Iris pigment epithelial cell (primary cell): ENCODE data around the gene MEIOSIN.
A peak's percentile ranks its signal among the peaks of the same experiment; 100 is the strongest.
"Not testable (repeated sequence)": the region's sequence is repeated elsewhere in the genome, so short reads cannot be mapped to it uniquely, and the experiment has no call there.

Experiments
- DNase-seq: peaks from one replicate; pipeline ENCODE4 v3.0.0-alpha.2; 2011; ENCODE audit warnings: low read depth

Gene MEIOSIN

DNA sequence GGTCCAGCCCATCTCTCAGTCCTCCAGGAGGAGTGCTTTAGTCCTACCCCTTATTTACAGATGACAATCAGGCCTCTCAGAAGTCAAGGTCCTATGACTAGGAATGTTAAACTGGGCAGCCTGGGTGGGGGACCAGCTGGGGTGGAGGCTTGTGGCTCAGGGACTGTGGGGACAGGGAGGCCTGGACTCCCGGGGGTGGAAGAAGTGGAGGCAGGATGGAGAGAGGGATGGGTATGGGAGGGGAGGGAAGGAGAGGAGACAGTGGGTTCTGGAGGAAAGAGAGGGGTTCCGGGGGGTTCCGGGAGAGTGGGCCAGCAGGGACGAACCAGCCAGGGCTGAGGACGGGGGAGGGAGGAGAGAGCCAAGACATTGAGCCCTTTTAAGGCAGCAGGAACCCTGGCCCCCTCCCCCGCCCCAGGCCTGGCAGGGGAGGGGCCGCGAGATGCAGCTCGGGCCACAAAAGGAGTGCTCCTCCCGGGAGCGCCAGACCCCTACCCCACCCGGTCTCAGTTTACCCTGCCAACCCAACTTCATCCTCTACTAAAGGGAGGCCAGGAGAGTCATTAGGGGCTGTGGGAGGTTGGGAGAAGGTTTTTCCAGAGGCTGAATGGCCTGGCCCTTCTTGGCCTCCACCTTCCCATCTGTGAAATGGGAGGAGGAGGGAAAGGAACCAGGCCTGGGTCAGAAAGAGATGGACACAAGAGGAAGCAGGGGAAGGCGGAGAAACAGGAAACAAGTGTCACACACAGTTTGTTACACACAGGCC is 47.4 kb downstream of the MEIOSIN start:
- DNase-seq, result no peak

DNA sequence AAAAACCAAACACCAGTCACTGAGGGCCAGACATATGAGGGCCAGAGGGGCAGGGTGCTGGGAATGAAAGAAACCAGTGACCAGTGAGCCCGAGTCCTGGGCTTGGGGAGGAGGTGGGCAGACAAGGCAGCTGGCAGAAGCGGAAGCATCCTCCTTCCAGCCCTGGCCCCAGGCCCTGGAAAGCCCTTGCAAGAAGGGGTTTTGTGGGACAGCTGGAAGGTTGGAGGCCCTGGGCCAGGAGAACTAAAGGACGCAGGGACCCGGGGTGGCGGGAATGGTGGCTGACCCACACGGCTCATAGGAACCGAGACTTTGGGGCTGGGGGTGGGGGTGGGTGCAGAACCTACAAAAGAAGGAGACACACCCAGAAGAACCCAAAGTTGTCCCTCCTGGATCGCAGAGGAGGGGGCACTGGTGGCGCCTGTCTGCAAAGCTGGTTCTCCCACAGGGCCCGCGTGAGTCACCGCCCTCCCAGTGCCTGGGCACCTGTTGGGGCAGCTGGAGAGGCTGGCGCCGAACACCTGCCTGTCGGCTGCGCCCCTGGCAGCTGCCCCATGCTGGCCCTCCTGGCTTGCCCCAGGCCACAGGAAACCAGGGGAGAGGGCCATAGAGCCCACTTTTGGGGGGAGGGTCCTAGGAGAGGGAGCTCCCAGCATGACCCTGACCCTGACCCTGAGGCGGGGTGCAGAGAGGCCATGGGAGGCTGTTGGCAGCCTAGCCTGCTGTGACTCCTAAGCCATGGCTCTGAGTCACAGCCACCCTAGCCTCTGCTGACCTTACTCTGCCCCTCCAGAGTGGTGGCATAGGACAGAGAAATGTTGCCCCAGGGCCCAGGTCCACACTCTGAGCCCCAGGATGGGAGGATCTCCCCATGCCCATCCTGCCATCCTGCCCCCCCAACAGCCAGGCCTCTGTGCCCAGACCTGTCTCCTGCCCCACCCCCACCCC is 48.2 kb downstream of the MEIOSIN start:
- DNase-seq, result no peak

DNA sequence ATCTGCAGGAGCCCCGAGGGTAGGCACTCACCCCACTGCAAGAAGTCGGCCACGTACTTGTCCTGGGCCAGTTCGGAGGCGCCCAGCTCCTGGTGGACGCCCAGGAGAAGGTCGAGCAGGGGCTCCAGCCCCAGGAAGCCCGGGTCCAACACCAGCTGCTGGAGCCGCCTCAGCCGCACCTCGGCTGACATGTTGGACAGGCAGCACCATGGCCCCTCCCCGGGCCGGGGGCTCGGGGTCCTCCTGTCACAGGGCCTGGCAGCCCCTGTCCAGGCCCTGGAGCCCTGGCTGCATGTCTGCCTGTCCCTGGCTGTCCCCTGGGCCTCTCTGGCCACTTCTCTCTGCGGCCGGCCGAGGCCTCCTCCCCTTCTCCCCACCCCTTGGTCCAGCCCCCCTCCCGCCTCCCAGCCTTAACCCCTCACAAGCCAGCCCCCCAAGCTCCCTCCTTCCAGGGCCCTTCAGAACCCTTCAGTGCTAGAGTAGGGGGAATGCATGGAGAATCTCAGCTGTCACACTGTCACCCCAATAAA is 49.0 kb downstream of the MEIOSIN start, which contains the start of gene DMPK:
DMPK (minus strand) TSS at position 329 of the 530 bp plus-strand sequence; CDS start at position 191, 138 bp downstream.
- DNase-seq, result no peak

DNA sequence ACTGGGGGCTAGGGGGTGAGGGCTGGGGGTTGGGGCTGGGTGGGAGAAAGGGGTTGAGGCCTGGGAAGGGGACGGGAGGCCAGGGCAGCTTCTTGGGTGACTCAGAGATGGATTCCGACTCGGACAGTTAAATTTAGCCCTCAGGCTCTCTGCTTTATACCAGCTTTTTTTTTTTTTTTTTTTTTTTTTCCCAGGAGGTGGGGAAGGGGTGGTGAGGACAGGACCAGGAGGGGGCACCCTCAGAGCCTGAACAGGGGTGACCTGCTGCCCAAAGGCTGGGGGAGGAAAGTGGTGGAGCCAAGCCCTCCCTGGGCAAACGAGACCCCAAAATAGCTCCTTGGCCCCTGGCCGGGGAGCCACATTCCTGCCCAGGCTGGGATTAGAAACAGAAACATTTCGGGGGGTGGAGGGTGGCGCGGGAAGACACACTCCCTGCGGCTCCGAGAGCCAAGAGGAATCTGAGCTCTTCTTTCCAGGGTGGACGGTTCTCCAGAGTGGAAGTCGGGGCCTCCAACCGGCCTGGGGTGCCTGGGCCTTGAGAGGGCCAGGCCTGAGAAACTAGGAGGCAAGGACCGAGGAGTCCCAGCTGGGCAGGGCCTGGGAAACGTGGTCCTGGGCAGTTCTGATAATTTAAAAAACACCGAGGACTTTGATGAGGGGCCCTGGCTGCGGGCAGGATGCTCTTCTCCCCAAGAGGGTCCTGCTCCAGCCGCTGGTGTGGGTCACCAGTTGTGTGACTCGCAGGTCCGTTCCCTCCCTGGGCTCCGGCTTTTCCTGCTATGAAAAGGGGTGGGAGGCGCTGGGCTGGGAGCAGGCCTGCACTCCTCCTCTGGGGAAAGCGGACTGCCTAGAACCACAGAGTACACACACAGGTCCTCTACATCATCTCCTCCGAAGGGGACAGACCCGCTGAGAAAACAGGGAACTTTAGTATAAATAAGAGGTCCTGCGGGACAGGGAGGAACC is 49.9 kb downstream of the MEIOSIN start:
- DNase-seq, result peak; percentile 68

DNA sequence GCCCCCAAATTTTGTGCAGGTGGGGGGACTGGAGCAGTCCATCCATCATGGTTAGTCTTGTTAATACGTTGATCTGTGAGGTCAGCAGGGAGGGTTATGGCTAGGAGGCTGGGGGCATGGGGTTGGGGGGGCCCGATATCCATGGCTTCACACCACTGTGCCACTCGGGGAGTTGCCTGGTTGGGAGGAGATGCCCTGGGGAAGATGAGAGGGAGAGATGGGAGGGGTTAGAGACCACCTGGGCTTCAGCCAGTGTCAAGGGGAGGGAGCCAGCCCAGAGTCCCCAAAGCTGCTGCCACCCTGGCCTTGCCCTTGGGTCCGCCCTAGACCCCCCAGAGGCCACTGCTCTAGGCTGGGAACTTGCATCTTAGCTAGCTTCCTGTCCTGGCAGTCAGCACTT is 50.9 kb downstream of the MEIOSIN start:
- no peak for DNase-seq

DNA sequence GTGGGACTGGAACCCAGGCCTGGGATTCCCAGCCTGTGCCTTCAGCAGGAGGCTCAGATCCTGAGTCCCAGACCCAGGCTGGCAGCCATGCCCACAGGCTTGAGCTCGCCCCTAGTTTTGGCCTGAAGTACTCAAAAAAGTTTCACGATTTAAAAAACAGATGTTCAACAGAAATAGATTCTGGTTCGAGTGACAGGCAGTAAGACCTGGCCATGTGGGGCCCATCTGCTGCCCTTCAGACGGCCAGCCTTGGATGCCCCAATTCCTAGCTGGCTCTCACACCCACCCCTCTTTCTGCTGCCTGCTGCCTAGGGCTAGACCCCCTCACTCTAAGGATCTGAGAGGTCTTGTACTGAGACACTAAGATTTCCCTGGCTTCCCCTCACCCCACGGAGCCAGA is 51.9 kb downstream of the MEIOSIN start:
- no peak for DNase-seq

DNA sequence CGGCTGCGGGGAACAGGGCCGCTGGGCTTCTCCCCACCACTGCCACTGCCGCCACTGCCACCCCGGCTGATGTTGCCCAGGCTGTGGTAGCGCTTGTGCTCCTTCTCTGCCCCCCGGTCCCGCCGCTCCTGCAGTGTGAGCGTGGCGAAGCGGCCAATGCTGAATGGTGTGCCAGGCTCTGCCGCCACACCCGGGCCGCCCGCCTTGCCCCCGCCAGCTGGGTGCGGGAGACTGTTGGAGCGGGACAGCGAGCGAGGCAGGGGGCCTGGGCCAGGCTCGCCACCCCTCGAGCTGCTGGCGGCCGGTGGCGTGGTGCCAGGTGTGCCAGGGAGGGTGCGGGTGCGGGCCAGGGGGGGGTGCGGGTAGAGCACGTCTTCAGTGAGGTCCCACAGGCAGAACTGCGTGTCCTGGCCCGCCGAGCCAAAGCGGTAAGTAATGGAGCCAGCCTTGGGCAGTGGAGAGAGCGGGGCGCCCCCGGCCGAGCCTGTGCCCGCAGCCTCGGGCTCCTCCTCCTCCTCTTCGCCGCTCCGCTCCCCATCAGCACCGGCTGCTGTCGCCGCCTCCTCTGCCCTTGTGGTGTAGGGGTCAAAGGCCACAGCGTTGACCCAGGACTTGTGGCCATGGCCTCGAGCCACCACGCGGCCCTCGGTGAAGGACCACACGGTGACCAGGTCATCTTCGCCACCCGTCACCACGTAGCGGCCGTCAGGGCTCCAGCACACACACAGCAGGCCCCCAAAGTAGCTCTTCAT is 52.7 kb downstream of the MEIOSIN start:
- no peak for DNase-seq

DNA sequence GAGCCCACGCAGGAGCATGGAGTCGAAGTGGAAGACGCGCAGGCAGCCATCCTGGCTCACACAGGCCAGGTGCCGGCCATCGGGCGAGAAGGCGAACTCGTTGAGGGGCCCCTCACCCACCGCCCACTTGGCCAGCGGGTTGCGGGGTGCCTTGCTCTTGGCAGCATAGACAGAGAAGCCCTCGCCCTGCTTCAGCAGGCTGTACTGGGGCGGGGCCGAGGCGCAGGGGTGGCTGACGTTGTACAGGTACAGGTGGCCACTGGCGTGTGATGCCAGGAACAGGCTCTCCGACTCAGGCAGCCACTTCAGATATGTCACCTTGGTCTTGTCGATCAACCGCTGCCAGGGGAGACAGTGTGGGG is 53.3 kb downstream of the MEIOSIN start:
- no peak for DNase-seq

DNA sequence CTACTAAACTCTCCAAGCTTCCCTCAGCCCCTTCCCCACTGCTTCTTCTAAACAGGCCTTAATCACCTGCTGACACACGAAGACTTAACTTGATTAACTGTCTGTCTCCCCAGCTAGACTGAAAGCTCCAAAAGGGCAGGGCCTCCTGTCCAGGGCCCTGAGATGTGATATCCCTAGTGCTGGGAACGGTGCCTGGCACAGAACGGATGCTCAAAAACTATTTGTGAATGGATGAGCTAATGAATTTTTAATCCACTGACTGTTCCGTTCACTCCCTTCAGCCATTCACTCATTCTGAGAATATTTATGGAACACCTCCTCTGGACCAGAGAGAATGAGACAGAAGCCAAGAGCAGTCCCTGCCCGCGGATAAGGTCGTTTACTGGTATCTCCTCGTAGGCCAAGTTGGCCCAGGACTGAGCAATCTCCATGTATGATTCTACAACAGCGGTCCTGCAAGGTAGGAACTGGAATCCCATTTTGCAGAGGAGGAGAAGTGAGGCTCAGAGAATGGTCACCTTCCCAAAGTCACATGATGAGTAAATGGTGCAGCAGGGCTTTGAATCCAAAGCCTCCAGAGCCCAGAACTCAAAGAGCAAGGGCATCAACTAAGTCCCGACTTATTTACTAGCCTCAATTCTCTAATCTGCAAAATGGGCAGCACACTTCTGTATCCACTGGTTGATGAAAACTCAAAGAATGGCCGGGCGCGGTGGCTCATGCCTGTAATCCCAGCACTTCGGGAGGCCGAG is 56.0 kb downstream of the MEIOSIN start:
- DNase-seq, result no peak

DNA sequence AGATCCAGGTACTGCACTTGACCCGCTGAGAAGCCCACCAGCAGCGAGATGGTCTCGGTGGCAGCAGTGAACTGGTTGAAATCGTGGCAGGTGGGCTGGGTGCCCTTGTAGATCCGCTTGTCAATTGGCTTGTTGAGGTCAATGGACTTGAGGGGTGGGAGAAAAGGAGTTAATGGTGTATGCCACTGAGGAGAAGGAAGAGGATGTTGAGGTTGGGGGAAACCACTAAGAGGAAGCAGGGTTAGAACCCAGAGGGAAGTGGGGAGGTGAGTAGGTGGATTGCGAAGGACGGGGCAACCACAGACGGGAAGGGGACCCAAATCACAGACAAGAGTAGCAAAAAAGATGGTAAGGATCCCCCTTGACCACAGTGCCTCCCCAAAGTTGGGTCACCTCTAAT is 57.7 kb downstream of the MEIOSIN start:
- DNase-seq, result no peak

DNA sequence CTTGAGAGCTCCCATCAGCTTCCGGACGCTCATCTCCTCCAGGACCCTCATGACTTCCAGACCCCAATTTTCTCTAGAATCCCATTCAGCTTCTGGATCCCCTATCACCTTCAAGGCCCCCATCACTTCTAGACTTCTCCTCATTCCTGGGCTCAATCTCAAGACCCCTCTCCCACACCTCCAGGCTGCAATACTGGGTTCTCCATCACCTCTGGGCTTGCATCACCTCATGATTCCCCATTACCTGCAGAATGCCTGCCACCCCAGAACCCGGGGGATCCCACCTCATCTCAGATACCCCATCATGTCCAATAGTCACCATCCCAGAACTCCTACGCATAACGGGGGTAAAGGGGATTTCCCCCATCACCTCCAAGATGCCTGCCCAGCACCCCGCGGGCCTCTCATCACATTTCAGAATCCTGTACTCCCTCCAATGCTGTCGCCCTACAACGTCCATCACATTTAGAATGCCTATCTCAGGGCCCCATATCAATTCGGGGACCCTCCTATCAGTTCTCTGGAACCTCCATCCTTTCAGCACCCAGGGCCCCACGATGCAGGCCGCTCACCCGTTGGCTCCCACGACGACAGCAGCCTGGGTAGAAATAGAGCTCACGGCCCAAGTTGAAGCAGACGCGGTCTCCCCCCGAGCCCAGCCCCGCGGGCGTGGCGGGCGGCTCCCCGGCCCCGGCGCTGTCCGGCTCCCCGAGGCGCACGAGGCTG is 58.7 kb downstream of the MEIOSIN start:
- no peak for DNase-seq

DNA sequence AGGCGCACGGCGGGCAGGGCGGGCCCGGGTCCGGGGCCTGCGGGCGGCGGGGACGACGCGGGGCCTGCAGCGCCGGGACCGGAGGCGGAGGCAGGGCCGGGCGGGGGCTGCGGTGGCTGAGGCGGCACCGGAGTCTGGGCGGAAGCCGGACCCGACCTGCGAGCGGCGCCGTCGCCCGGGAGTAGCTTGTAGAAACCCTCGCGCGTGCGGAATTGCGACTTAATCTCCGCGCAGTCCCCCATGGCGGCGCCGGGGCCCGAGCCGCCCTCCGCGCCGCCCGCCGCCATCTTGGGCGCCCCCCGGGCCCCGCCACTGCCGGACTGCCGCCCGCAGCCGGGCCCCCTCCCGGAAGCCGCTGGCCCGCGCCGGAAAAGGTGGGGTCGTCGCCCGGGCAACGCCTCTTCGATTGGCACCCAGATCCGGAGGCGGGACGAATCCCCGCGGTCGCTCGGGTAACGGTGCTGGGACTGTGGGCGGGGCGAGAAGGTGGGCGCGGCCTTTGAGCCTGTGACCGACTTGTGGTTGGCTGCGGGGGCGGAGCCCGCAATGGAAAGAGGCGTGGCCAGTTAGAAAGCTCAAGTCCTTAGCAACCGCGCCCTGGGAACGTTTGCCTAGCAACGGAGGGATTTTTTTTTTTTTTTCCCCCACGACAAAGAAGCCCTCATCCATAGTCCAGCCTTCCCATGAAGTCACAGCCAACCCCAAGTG is 59.4 kb downstream of the MEIOSIN start, which contains the start of gene DMWD:
DMWD (minus strand) TSS at position 376 of the 708 bp plus-strand sequence; CDS start at position 287, 89 bp downstream.
- DNase-seq, result peak; percentile 97

DNA sequence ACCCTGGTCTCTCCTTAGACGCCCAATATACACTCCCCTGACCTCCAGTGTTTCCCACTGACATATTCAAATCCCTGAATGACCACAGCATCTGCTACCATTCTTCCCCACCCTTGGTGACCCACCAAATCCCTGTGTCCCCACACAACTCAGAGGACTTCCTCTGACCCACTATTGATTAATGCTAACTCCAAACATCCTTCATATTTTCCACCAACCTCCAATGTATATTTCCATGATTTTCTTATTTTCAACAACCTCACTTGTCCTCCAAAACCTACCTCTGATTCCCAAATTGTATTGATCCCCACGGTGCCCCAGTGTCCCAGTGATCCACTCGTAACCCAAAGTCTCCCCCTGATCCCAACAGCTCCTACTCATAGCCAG is 59.9 kb downstream of the MEIOSIN start:
- DNase-seq, result no peak

DNA sequence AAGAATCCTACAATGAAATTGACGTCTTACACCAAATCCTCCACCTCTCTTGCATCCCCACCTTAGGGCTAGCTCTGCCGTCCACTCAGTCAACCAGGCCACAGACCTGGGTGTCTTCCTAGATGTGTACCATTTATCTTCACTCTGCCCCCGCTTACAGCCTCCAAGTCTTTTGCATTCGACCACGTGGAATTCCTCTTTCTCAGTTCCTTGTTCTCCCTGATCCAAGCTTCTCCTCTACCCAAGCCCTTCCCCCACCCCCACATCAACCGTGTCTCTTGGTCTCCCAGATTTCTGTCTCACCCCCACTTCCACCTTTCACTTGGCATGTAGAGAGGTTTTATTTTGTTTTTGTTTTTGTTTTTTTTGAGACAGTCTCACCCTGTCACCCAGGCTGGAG is 60.6 kb downstream of the MEIOSIN start:
- no peak for DNase-seq

DNA sequence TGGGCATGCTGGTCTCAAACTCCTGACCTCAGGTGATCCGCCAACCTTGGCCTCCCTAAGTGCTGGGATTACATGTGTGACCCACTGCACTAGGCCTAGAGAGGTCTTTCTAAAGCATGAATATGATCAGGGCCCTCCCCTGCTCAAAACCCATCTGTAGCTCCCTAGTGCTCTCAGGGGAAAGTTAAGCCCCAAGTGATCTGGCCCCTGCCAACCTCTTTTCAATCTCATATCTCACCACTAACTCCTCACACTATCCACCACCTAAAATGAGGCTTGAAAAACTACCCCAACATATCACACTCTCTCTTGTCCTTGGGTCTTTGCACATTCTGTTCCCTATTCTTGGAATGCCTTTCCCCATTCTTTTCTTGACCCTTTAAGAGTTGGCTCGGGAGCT is 61.4 kb downstream of the MEIOSIN start:
- DNase-seq, result no peak

DNA sequence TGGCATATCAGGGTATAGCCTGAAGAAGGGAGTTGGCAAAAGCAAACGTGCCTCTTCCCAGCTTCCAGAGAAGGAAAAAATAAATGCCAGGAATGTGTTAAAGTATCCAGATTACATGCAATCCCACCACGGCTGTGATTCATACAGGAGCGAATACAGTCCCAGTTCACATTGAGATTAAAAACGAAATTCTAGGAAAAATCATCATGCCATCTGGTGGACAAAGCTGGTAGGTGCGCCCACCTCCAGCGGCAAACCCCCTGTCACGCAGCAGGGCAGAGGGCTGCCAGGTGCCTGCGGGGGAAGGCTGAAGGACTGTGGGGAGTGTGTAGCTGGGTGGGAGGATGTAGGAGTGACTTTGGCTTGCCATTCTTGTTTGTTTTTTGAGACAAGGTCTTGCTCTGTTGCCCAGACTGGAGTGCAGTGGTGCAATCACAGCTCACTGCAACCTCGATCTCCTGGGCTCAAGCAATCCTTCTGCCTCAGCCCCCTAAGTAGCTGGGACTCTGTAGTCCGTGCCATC is 65.8 kb downstream of the MEIOSIN start:
- peak; percentile 59 for DNase-seq

DNA sequence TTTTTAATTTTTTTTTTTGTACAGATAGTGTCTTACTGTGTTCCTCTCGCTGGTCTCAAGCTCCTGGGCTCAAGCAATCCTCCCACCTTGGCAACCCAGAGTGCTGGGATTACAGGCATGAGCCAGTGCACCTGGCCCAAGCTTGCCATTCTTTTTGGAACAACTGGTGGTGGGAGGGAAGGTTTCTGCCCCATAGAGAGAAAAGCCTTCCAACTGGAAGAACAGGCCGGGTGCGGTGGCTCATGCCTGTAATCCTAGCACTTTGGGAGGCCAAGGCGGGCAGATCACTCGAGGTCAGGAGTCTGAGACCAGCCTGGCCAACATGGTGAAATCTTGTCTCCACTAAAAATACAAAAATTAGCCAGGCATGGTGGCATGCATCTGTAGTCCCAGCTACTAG is 66.3 kb downstream of the MEIOSIN start:
- not testable (repeated sequence) for DNase-seq

DNA sequence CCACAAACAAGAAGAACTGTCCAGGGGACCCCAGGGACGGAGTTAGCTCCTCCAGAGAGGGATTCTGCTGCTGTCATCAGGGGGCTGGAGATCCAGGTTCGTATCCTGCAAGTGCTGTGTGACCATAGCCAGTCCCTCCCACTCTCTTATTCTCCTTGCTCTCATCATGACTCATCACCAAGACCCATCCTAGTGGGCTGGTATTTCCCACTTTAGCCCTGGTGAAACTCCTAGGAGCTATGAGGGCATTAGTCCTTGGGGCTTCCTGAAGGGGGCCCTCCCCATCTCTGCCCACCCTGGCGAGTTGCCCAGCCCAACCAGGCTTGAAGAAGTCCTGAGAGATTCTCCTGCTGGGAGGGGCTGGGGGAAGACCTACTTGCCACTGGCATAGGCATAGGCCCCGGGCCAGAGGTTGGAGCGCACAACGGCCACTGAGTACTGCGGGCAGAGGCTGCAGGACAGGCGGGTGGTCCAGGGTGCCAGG is 66.9 kb downstream of the MEIOSIN start:
- DNase-seq, result peak; percentile 58
